HepG2 (cell line): ENCODE measurements around the gene HES6. TPM values are rescaled to one million over a fixed set of nuclear protein-coding genes. Genes with fewer than 3 reads are reported as not detected.

Source experiments
- ATAC-seq: fragments of 200-7000 bp; cut with Tn5 transposase; 3 replicates; pipeline ENCODE4 v1.9.1; 2020; ENCODE audit warnings: mild to moderate bottlenecking, moderate library complexity
- BruUV-seq: library from RNA; stranded (reverse); fragments of 400-500 nt; replicated peaks from 2 replicates; lab custom pipeline; 2021; lab: Mats Ljungman, UMichigan
- CTCF ChIA-PET: fragments of 300-600 bp; formaldehyde crosslinking; extraction: SDS; loops from one replicate; lab custom pipeline; 2021; ENCODE audit warnings: low total read pairs, inconsistent platforms, low intra/inter-chr PET ratio; lab: Yijun Ruan, JAX
- POLR2A ChIA-PET: fragments of 350-600 bp; sonication (Branson Sonifier 250); formaldehyde crosslinking; loops from one replicate; lab custom pipeline; 2020; ENCODE audit warnings: antibody characterized with exemption, inconsistent platforms; lab: Yijun Ruan, JAX
- DNase-seq: peaks from one replicate; pipeline ENCODE4 v3.0.0-alpha.2; 2015; ENCODE audit warnings: low spot score
- FAIRE-seq: peaks from 3 replicates; lab custom pipeline; 2011; peaks lifted over from hg19 to GRCh38; lab: Jason Lieb, UNC
- H2AFZ ChIP-seq: one replicate; pipeline ENCODE4 v1.6.1; 2011; ENCODE audit warnings: low read length, inconsistent platforms
- H3K27ac ChIP-seq: fragments of 300-600 bp; 3 replicates; pipeline ENCODE4 v1.8.0; 2011; ENCODE audit warnings: mixed run types, mild to moderate bottlenecking, mixed read lengths, low read length, inconsistent platforms; ENCODE audit not compliant: insufficient read depth; ENCODE audit errors: extremely low read length
- H3K27me3 ChIP-seq, 2 experiments: fragments of 200-600 bp in 1 of 2; 2 replicates in 1 of 2; 3 replicates in 1 of 2; pipeline versions ENCODE4 v1.6.0 to v1.8.0; 2011; ENCODE audit warnings: low read length in 2 of 2, mild to moderate bottlenecking in 2 of 2, moderate library complexity in 2 of 2, inconsistent platforms in 1 of 2; ENCODE audit not compliant: insufficient read depth in 2 of 2, control insufficient read depth in 1 of 2
- H3K36me3 ChIP-seq, 2 experiments: fragments of 200-600 bp in 1 of 2; replicated peaks in 1 of 2; 2 replicates in 1 of 2; 3 replicates in 1 of 2; pipeline versions ENCODE4 v1.5.1 to v1.8.0; 2011; ENCODE audit warnings: low read length in 2 of 2, inconsistent platforms in 1 of 2; ENCODE audit not compliant: insufficient read depth in 2 of 2, control insufficient read depth in 1 of 2
- H3K4me1 ChIP-seq: 2 replicates; pipeline ENCODE4 v1.5.1; 2012; ENCODE audit warnings: low read length, inconsistent platforms; ENCODE audit not compliant: insufficient read depth
- H3K4me2 ChIP-seq: 2 replicates; pipeline ENCODE4 v1.6.0; 2011; ENCODE audit warnings: low read depth, low read length, inconsistent platforms
- H3K4me3 ChIP-seq, 3 experiments: fragments of 200-600 bp in 1 of 3; sonication (generic), shearing (Covaris generic) in 1 of 3; replicated peaks in 1 of 3; 2 replicates each; pipeline ENCODE4 v1.5.1; 2011 to 2016; ENCODE audit warnings: low read length in 3 of 3, inconsistent platforms in 2 of 3, low read depth in 2 of 3, mild to moderate bottlenecking in 2 of 3, control low read depth in 1 of 3, mixed read lengths in 1 of 3; ENCODE audit not compliant: insufficient read depth in 1 of 3
- H3K79me2 ChIP-seq: one replicate; pipeline ENCODE4 v1.6.1; 2011; ENCODE audit warnings: low read length, inconsistent platforms; ENCODE audit not compliant: insufficient read depth
- H3K9ac ChIP-seq: 2 replicates; pipeline ENCODE4 v1.6.0; 2011; ENCODE audit warnings: mild to moderate bottlenecking, low read depth, low read length, inconsistent platforms; ENCODE audit not compliant: insufficient read depth
- H3K9me3 ChIP-seq: 2 replicates; pipeline ENCODE4 v1.5.1; 2012; ENCODE audit warnings: mild to moderate bottlenecking, low read length
- H4K20me1 ChIP-seq: 2 replicates; pipeline ENCODE4 v1.6.0; 2011; ENCODE audit warnings: inconsistent platforms, mild to moderate bottlenecking, low read length, moderate library complexity; ENCODE audit not compliant: insufficient read depth
- CAMTA2 ChIP-seq: sonication (generic); formaldehyde crosslinking; IDR thresholded peaks from 2 replicates; pipeline ENCODE4 v1.4.0; 2020; ENCODE audit warnings: mild to moderate bottlenecking, missing genetic modification reagents, borderline replicate concordance
- GATAD1 ChIP-seq: IDR thresholded peaks from 2 replicates; pipeline ENCODE4 v1.6.1; 2016; ENCODE audit warnings: missing genetic modification reagents, missing compliant biosample characterization
- HNRNPH1 ChIP-seq: fragments of 200-400 bp; formaldehyde crosslinking; optimal IDR thresholded peaks from 2 replicates; pipeline ENCODE3; 2017; ENCODE audit warnings: mild to moderate bottlenecking, low read depth, low read length
- IRX3 ChIP-seq: sonication (generic); formaldehyde crosslinking; IDR thresholded peaks from 2 replicates; pipeline ENCODE4 v1.8.1; 2023; ENCODE audit warnings: mild to moderate bottlenecking, low read depth, missing genetic modification reagents, borderline replicate concordance
- NKX3-1 ChIP-seq: sonication (generic); formaldehyde crosslinking; IDR thresholded peaks from 2 replicates; pipeline ENCODE4 v1.5.0; 2020; ENCODE audit warnings: missing genetic modification reagents
- NR1H2 ChIP-seq: sonication (generic); formaldehyde crosslinking; IDR thresholded peaks from 2 replicates; pipeline ENCODE4 v1.8.1; 2022; ENCODE audit warnings: low read depth, missing genetic modification reagents, borderline replicate concordance
- PHB2 ChIP-seq: fragments of 450-650 bp; IDR thresholded peaks from 2 replicates; pipeline ENCODE4 v1.6.1; 2018; ENCODE audit not compliant: partially characterized antibody
- THYN1 ChIP-seq: sonication (generic); formaldehyde crosslinking; IDR thresholded peaks from 2 replicates; pipeline ENCODE4 v1.8.1; 2023; ENCODE audit warnings: low read depth, mild to moderate bottlenecking, moderate library complexity, missing genetic modification reagents, borderline replicate concordance
- ZBTB14 ChIP-seq: sonication (generic); formaldehyde crosslinking; IDR thresholded peaks from 2 replicates; pipeline ENCODE4 v1.4.0; 2020; ENCODE audit warnings: missing genetic modification reagents
- ZNF143 ChIP-seq: sonication (generic); formaldehyde crosslinking; IDR thresholded peaks from 2 replicates; pipeline ENCODE4 v1.4.0; 2020; ENCODE audit warnings: missing genetic modification reagents
- ZNF350 ChIP-seq: sonication (generic); formaldehyde crosslinking; IDR thresholded peaks from 2 replicates; pipeline ENCODE4 v1.4.0; 2020; ENCODE audit warnings: mild to moderate bottlenecking, low read depth, missing genetic modification reagents, borderline replicate concordance
- ZNF782 ChIP-seq: sonication (generic); formaldehyde crosslinking; IDR thresholded peaks from 2 replicates; pipeline ENCODE4 v1.4.0; 2020; ENCODE audit warnings: missing genetic modification reagents, mild to moderate bottlenecking, borderline replicate concordance
- WGBS: methylation state at CpG from one replicate; pipeline ENCODE4 v1.1.6; 2017; ENCODE audit warnings: low lambda C conversion rate; 5-methylcytosine and 5-hydroxymethylcytosine counted together
- in situ Hi-C: cut with HindIII; loops from 2 replicates; pipeline ENCODE4 v1.10.0; 2017; ENCODE audit warnings: low pct_unique_long_range_greater_than_20kb; ENCODE audit not compliant: extremely low pct_ligation_motif_present
- intact Hi-C: fragments of 100-400 bp; cut with micrococcal nuclease; formaldehyde crosslinking; loops from one replicate; pipeline ENCODE4 v1.10.0; 2022; ENCODE audit not compliant: unreplicated experiment
- polyA plus RNA-seq, 8 experiments: library from polyadenylated mRNA; depleted of rRNA in 3 of 8; stranded (reverse) in 7 of 8; unstranded in 1 of 8; fragments of >200 nt; fragmentation: Illumina TruSeq in 4 of 8; extraction: Trizol in 4 of 8; gene quantifications; 2 replicates each; pipeline versions ENCODE4 v1.2.1 to v1.2.3, GENCODE V29; 2011 to 2016; ENCODE audit warnings: low read depth in 4 of 8, missing spikeins in 1 of 8, mixed read lengths in 1 of 8; ENCODE audit not compliant: insufficient read depth in 1 of 8
- total RNA-seq, 5 experiments: library from RNA; depleted of rRNA; stranded (reverse); fragments of >200 nt; fragmentation: Illumina TruSeq; extraction: Trizol; gene quantifications; 2 replicates each; pipeline ENCODE4 v1.2.3, GENCODE V29; 2016; ENCODE audit warnings: low read depth in 1 of 5
- TF ChIP-seq, protein P1 (sequence below), 2 experiments: fragments of 450-650 bp in 1 of 2; sonication (generic) in 1 of 2; formaldehyde crosslinking; IDR thresholded peaks; 2 replicates each; pipeline versions ENCODE4 v1.5.0 to v1.8.0; 2020 to 2022; ENCODE audit warnings: mild to moderate bottlenecking in 1 of 2, missing genetic modification reagents in 1 of 2
- TF ChIP-seq, protein P2 (sequence below): IDR thresholded peaks from 2 replicates; pipeline ENCODE4 v1.6.1; 2018; ENCODE audit warnings: missing genetic modification reagents, mild to moderate bottlenecking, missing compliant biosample characterization
- TF ChIP-seq, protein P3 (sequence below): IDR thresholded peaks from 2 replicates; pipeline ENCODE4 v1.6.1; 2016
- TF ChIP-seq, protein P4 (sequence below): IDR thresholded peaks from 2 replicates; pipeline ENCODE4 v1.4.0; 2020; ENCODE audit warnings: mild to moderate bottlenecking, missing genetic modification reagents

The HES6 gene
- total and polyA plus RNA-seq, 2 of the 13 experiments (the other 11 are each of a cell fraction or from before 2014, with no cell fraction given) = 19.5 to 82.8 TPM

GRCh38 chr2:238271061-238271554 is 31.3 kb upstream of the HES6 start:
- in situ Hi-C loops (no loop called here), intact Hi-C loops (no loop called here)
- TF ChIP-seq ZNF782 (CRISPR knock-in tag) (no peak), NKX3-1 (CRISPR knock-in tag) (no peak), ZNF350 (CRISPR knock-in tag) (no peak), IRX3 (CRISPR knock-in tag) (no peak), ZBTB14 (no peak), ZNF143 (CRISPR knock-in tag) (no peak), HNRNPH1 (no peak), PHB2 (no peak), GATAD1 (no peak), THYN1 (CRISPR knock-in tag) (no peak), NR1H2 (CRISPR knock-in tag) (no peak), CAMTA2 (CRISPR knock-in tag) (no peak)
- TF ChIP-seq, protein P1, sequence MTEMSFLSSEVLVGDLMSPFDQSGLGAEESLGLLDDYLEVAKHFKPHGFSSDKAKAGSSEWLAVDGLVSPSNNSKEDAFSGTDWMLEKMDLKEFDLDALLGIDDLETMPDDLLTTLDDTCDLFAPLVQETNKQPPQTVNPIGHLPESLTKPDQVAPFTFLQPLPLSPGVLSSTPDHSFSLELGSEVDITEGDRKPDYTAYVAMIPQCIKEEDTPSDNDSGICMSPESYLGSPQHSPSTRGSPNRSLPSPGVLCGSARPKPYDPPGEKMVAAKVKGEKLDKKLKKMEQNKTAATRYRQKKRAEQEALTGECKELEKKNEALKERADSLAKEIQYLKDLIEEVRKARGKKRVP (CRISPR knock-in tag; IDR thresholded peaks at IDR 0.05) = no peak
- TF ChIP-seq, protein P2, sequence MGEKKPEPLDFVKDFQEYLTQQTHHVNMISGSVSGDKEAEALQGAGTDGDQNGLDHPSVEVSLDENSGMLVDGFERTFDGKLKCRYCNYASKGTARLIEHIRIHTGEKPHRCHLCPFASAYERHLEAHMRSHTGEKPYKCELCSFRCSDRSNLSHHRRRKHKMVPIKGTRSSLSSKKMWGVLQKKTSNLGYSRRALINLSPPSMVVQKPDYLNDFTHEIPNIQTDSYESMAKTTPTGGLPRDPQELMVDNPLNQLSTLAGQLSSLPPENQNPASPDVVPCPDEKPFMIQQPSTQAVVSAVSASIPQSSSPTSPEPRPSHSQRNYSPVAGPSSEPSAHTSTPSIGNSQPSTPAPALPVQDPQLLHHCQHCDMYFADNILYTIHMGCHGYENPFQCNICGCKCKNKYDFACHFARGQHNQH (CRISPR knock-in tag) = no peak
- TF ChIP-seq, protein P3, sequence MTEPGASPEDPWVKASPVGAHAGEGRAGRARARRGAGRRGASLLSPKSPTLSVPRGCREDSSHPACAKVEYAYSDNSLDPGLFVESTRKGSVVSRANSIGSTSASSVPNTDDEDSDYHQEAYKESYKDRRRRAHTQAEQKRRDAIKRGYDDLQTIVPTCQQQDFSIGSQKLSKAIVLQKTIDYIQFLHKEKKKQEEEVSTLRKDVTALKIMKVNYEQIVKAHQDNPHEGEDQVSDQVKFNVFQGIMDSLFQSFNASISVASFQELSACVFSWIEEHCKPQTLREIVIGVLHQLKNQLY (CRISPR knock-in tag) = no peak
- TF ChIP-seq, protein P4, sequence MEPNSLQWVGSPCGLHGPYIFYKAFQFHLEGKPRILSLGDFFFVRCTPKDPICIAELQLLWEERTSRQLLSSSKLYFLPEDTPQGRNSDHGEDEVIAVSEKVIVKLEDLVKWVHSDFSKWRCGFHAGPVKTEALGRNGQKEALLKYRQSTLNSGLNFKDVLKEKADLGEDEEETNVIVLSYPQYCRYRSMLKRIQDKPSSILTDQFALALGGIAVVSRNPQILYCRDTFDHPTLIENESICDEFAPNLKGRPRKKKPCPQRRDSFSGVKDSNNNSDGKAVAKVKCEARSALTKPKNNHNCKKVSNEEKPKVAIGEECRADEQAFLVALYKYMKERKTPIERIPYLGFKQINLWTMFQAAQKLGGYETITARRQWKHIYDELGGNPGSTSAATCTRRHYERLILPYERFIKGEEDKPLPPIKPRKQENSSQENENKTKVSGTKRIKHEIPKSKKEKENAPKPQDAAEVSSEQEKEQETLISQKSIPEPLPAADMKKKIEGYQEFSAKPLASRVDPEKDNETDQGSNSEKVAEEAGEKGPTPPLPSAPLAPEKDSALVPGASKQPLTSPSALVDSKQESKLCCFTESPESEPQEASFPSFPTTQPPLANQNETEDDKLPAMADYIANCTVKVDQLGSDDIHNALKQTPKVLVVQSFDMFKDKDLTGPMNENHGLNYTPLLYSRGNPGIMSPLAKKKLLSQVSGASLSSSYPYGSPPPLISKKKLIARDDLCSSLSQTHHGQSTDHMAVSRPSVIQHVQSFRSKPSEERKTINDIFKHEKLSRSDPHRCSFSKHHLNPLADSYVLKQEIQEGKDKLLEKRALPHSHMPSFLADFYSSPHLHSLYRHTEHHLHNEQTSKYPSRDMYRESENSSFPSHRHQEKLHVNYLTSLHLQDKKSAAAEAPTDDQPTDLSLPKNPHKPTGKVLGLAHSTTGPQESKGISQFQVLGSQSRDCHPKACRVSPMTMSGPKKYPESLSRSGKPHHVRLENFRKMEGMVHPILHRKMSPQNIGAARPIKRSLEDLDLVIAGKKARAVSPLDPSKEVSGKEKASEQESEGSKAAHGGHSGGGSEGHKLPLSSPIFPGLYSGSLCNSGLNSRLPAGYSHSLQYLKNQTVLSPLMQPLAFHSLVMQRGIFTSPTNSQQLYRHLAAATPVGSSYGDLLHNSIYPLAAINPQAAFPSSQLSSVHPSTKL (CRISPR knock-in tag) = no peak

More at GRCh38 chr2:238271061-238271554, 31.3 kb upstream of the HES6 start:
- no peaks in the 10 kb centered on the region for H3K9me3 ChIP-seq
- H3K27me3 ChIP-seq = no peaks in the 10 kb centered on the region
- no peaks in the 10 kb centered on the region for H3K79me2 ChIP-seq
- 94% methylated on average over 13 of the region's 13 CpGs for WGBS
- peaks cover 51 to 85% of the 10 kb centered on the region in 2 experiments for H3K36me3 ChIP-seq
- no peak overlapping the region for H3K27ac ChIP-seq
- POLR2A ChIA-PET = interaction anchor here (0.7 kb wide), 1 partner anchor 14 kb away, joined by 3 read pairs; no protein-coding TSS in a partner anchor
- no peak for ATAC-seq
- peaks cover 22% of the 10 kb centered on the region for H3K4me1 ChIP-seq
- BruUV-seq = no TSS peak
- H3K9ac ChIP-seq = no peak overlapping the region
- CTCF ChIA-PET = no interaction called here
- H3K4me3 ChIP-seq = no peak overlapping the region
- no peak overlapping the region for H3K4me2 ChIP-seq
- no peak for DNase-seq
- FAIRE-seq = no peak
- H4K20me1 ChIP-seq = no peaks in the 10 kb centered on the region
- H2AFZ ChIP-seq = no peak overlapping the region
